GM18858 (cell line): ENCODE results near the gene KIAA1217.

Source experiments
- ATAC-seq: cut with Tn5 transposase; IDR thresholded peaks from one replicate; pipeline ENCODE4 v1.9.1; 2021; ENCODE audit not compliant: unreplicated experiment

Gene KIAA1217

GRCh38 chr10:24488631-24489030, 279.7 kb downstream of the KIAA1217 start:
- ATAC-seq: no peak

DNA sequence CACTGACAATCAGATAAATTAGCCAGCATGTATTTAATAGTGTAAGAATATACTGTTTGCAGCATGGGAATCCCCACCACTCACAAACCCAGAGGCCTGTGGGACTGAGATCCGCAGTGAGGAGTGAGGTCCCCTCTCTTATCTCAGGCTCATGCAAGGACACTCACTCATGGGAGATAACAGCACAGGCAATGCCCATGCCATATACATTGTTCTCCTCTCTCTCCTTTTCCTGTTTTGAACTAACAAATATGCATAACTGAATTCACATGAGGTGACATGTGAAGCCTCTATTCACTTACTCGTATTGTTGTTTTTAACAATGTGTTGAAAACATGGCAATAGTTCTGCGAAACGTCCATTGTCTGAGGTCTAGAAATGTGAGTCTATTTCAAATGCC, 284.2 kb downstream of the KIAA1217 start:
- ATAC-seq: no peak

GRCh38 chr10:24494236-24494635, 285.3 kb downstream of the KIAA1217 start:
- ATAC-seq: no peak

DNA sequence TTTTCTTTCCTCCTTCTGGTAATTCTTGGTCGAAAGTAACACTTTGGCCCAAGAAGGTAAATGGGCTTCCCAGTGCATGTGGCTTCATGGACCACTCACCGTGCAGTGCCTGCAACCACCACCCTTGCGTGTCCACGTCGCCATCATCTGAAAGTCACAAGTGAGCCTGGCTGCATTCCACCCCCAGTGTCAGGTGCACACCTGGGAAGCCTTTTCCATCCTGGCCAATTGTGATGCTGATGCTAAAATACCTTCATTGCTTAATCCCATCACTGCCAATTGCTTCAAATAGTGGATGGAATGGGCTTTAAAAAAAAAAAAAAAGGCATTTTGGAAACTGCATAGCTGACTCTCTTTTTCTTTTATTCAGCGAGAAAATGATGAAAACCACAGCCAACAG, 285.8 kb downstream of the KIAA1217 start:
- ATAC-seq: no peak

- ATAC-seq: no peak
Measured at GRCh38 chr10:24495666-24496460, 286.9 kb downstream of the KIAA1217 start.

- no peak for ATAC-seq
Measured at GRCh38 chr10:24496906-24497305, 288.0 kb downstream of the KIAA1217 start.

GRCh38 chr10:24501056-24501711, 292.2 kb downstream of the KIAA1217 start:
- no peak for ATAC-seq

DNA sequence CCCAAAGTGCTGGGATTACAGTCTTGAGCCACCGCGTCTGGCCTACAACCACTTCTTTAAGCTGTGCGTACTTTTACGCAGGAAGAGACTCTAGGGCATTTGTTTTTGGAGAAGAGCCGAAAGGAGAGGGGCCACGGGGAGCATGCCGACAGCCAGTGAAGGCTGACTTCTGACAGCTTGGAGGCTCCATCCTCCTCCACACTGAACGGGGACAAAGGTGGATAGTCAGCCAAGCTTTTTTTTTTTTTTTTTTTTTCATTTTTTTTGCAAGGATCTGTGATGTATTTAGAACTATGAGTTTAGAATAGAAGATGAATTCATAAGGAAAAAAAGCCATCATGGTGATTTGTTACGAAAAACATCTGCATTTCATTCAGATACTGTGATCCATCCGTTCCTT, 293.1 kb downstream of the KIAA1217 start:
- no peak for ATAC-seq

GRCh38 chr10:24502801-24503460, 294.0 kb downstream of the KIAA1217 start:
- no peak for ATAC-seq

DNA sequence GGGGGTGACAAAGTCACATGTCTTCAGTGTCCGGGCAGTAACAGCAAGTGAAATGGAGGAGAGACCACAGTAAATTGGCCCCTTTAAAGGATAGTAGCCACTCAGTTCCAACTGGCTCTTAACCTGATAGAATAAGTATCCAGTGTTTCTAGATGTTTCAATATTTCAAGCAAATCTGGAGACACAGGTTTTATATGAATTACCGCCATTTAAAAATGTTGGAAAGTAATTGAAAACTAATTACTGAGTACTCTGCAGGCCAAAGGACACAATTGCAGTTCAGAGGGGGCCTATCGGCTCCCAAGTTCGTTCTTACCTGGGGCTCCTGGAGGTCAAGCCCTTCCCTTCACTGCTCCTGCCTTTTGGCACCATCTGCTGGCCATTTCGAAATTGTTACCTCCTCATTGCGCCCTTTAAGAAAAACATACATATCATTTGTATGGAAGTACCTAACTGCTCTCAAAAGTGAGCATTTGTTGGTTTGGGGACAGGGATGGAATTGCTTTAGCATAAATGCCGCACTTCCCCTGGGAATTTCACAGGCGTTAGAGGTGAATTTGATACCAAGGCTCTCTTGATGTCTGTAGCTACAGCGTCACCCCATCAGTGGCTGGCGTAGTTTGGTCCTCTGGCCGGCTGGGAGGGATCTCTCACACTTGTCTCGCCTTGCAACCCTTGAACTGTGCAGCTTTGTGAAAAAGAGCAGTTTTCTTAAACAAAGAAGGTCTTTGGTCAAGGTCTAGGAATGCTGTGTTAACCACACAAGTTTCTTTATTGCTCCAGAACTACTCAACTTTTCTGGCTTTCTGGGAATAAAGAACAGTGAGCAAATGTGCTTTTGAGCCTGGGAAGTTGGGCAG, 294.8 kb downstream of the KIAA1217 start:
- peak; percentile 84 for ATAC-seq

GRCh38 chr10:24505759-24506158, 296.8 kb downstream of the KIAA1217 start:
- no peak for ATAC-seq

DNA sequence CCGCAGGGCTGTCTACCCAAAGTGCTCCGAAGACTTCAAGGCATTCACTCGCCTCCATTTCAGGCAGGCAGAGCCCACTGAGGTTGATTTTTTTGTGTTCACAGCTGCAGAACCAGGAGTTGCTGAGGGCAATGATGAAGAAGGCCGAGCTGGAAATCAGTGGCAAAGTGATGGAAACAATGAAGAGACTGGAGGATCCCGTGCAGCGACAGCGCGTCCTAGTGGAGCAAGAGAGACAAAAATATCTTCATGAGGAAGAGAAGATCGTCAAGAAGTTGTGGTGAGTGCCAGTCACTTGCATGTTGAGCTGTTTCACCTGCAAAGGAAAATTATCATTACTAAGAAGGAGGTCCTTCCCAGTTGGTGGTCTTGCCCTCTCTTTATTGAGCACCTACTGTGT, 304.2 kb downstream of the KIAA1217 start:
- no peak for ATAC-seq

- ATAC-seq: no peak
Measured at GRCh38 chr10:24515481-24515880, 306.5 kb downstream of the KIAA1217 start.

DNA sequence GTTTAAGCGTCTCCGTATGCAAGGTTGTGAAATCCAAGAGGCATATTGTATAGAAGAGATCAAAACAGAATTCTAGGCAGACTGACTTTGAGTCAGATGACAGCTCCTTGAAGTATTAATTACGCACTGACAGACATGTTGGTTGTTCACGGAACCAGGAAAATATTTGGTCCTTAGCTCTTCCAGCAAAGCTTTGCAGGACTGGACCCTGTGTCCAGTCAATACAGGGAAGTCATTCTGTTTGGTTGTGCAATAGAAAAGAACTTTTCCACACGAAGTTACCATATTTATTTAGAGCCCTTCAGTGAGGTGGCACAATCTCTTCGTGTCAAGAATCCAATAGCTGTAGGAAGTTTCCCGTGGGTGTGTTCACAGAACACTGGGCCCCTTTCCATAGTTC, 309.5 kb downstream of the KIAA1217 start:
- ATAC-seq: no peak

- ATAC-seq: no peak
Measured at GRCh38 chr10:24518981-24519597, 310.2 kb downstream of the KIAA1217 start.

DNA sequence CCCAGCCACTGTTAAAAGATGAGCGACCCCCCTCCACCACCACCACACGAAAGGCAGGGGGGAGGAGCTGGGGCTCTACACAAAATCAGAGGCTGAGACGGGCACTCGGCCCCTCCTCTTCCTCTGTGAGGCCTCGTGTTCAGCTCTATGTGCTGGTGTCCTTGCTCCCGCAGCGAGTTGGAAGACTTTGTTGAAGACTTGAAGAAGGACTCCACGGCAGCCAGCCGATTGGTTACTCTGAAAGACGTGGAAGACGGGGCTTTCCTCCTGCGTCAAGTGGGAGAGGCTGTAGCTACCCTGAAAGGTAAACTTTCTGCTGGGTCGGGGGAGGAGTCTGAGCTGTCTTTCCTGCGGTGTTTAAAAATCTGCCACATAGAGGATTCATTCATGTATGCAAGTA, 311.0 kb downstream of the KIAA1217 start:
- no peak for ATAC-seq

DNA sequence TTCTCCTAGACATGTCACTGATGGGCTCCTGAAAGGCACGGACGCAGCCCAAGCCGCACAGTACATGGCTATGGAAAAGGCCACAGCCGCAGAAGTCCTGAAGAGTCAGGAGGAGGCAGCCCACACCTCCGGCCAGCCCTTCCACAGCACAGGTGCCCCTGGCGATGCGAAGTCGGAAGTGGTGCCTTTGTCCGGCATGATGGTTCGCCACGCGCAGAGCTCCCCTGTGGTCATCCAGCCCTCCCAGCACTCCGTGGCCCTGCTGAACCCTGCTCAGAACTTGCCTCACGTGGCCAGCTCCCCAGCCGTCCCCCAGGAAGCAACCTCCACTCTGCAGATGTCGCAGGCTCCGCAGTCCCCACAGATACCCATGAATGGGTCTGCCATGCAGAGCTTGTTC, 315.4 kb downstream of the KIAA1217 start:
- no peak for ATAC-seq

- no peak for ATAC-seq
Measured at GRCh38 chr10:24526085-24526649, 317.2 kb downstream of the KIAA1217 start.

DNA sequence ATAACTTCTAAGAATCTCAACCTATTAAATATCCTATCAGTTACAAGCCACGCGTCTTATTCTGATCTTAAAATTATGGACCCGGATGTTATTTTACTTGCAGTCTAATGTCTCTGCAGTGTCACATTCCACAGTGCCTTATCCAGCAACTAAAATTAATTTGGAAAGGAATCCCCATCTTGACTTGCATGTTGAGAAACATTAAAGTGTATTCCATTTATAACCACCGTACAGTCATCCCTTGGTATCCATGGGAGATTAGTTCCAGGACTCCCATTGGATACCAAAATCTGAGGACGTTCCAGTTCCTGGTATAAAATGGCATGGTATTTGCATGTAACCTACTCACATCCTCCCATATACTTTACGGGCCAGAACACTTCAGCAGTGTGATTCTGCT, 320.0 kb downstream of the KIAA1217 start:
- ATAC-seq: no peak

GRCh38 chr10:24531439-24531838, 322.5 kb downstream of the KIAA1217 start:
- ATAC-seq: no peak
